H9 (cell line): Measurements from ENCODE around the gene NUP210L. TPM values are rescaled to one million over a fixed set of nuclear protein-coding genes. Genes with fewer than 3 reads are reported as not detected.

Experiments used
- DNase-seq: peaks from one replicate; pipeline ENCODE4 v3.0.0-alpha.2; 2017
- H2AFZ ChIP-seq: one replicate; pipeline ENCODE4 v1.6.1; 2013; ENCODE audit warnings: mild to moderate bottlenecking, low read length, control low read depth, moderate library complexity
- H2AK5ac ChIP-seq: 2 replicates; pipeline ENCODE4 v1.6.1; 2013; ENCODE audit warnings: low read length, control low read depth, mixed read lengths; ENCODE audit not compliant: insufficient read length
- H2BK120ac ChIP-seq: one replicate; pipeline ENCODE4 v1.6.1; 2013; ENCODE audit warnings: low read depth, mild to moderate bottlenecking, low read length, control low read depth, inconsistent platforms; ENCODE audit not compliant: poor library complexity, severe bottlenecking
- H2BK12ac ChIP-seq: 2 replicates; pipeline ENCODE4 v1.6.1; 2013; ENCODE audit warnings: low read length, control low read depth, mixed read lengths, low read depth; ENCODE audit not compliant: insufficient read length
- H2BK15ac ChIP-seq: 2 replicates; pipeline ENCODE4 v1.6.1; 2013; ENCODE audit warnings: low read depth, low read length, control low read depth
- H2BK20ac ChIP-seq: one replicate; pipeline ENCODE4 v1.6.1; 2013; ENCODE audit warnings: low read depth, mild to moderate bottlenecking, low read length, control low read depth, inconsistent platforms; ENCODE audit not compliant: poor library complexity, severe bottlenecking
- H2BK5ac ChIP-seq: 2 replicates; pipeline ENCODE4 v1.6.1; 2013; ENCODE audit warnings: low read length, control low read depth, mixed read lengths; ENCODE audit not compliant: insufficient read length
- H3K14ac ChIP-seq: 2 replicates; pipeline ENCODE4 v1.6.1; 2013; ENCODE audit warnings: low read length, control low read depth; ENCODE audit not compliant: insufficient read depth
- H3K18ac ChIP-seq: 2 replicates; pipeline ENCODE4 v1.6.1; 2013; ENCODE audit warnings: low read depth, mild to moderate bottlenecking, mixed read lengths, low read length, control low read depth; ENCODE audit not compliant: insufficient read length
- H3K23ac ChIP-seq: 2 replicates; pipeline ENCODE4 v1.6.1; 2013; ENCODE audit warnings: low read length, control low read depth, mixed read lengths, low read depth; ENCODE audit not compliant: insufficient read length
- H3K23me2 ChIP-seq: 2 replicates; pipeline ENCODE4 v1.6.1; 2013; ENCODE audit warnings: low read depth, mild to moderate bottlenecking, mixed read lengths, low read length, control low read depth; ENCODE audit not compliant: insufficient read length, poor library complexity, severe bottlenecking
- H3K27ac ChIP-seq: 2 replicates; pipeline ENCODE4 v1.5.1; 2013; ENCODE audit warnings: low read length, control low read depth, mixed read lengths, low read depth; ENCODE audit not compliant: insufficient read length
- H3K27me3 ChIP-seq: 2 replicates; pipeline ENCODE4 v1.6.1; 2013; ENCODE audit warnings: low read length, control low read depth, inconsistent platforms; ENCODE audit not compliant: insufficient read depth
- H3K4ac ChIP-seq: 2 replicates; pipeline ENCODE4 v1.6.1; 2013; ENCODE audit warnings: low read depth, mild to moderate bottlenecking, control low read depth, inconsistent platforms, low read length, moderate library complexity
- H3K4me1 ChIP-seq: 2 replicates; pipeline ENCODE4 v1.6.1; 2013; ENCODE audit warnings: low read length, control low read depth, inconsistent platforms; ENCODE audit not compliant: insufficient read depth
- H3K4me2 ChIP-seq: 2 replicates; pipeline ENCODE4 v1.6.1; 2013; ENCODE audit warnings: low read length, control low read depth, mixed read lengths; ENCODE audit not compliant: insufficient read length, insufficient read depth
- H3K56ac ChIP-seq: 2 replicates; pipeline ENCODE4 v1.6.1; 2013; ENCODE audit warnings: low read depth, mild to moderate bottlenecking, mixed read lengths, low read length, control low read depth; ENCODE audit not compliant: insufficient read length
- H3K79me1 ChIP-seq: 2 replicates; pipeline ENCODE4 v1.6.1; 2013; ENCODE audit warnings: low read depth, mild to moderate bottlenecking, moderate library complexity, low read length, control low read depth, inconsistent platforms; ENCODE audit not compliant: insufficient read depth, poor library complexity, severe bottlenecking
- H3K79me2 ChIP-seq: 2 replicates; pipeline ENCODE4 v1.6.1; 2013; ENCODE audit warnings: low read length, control low read depth, inconsistent platforms; ENCODE audit not compliant: insufficient read depth
- H3K9ac ChIP-seq: 2 replicates; pipeline ENCODE4 v1.6.1; 2013; ENCODE audit warnings: low read length, control low read depth, mixed read lengths; ENCODE audit not compliant: insufficient read length; ENCODE audit errors: extremely low read depth
- H3K9me3 ChIP-seq: one replicate; pipeline ENCODE4 v1.6.1; 2013; ENCODE audit warnings: low read depth, low read length, inconsistent platforms; ENCODE audit not compliant: control insufficient read depth
- H3T11ph ChIP-seq: one replicate; pipeline ENCODE4 v1.6.1; 2013; ENCODE audit warnings: mild to moderate bottlenecking, low read length, control low read depth, inconsistent platforms
- H4K20me1 ChIP-seq: one replicate; pipeline ENCODE4 v1.6.1; 2013; ENCODE audit not compliant: control insufficient read depth, insufficient read length, insufficient read depth
- H4K5ac ChIP-seq: 2 replicates; pipeline ENCODE4 v1.6.1; 2013; ENCODE audit warnings: low read depth, mild to moderate bottlenecking, mixed read lengths, low read length, control low read depth; ENCODE audit not compliant: insufficient read length
- H4K8ac ChIP-seq: replicated peaks from 2 replicates; pipeline ENCODE4 v1.6.1; 2013; ENCODE audit warnings: low read length, control low read depth, mixed read lengths, low read depth; ENCODE audit not compliant: insufficient read length
- H4K91ac ChIP-seq: 2 replicates; pipeline ENCODE4 v1.6.1; 2013; ENCODE audit warnings: low read depth, mild to moderate bottlenecking, moderate library complexity, mixed read lengths, low read length, control low read depth; ENCODE audit not compliant: insufficient read length
- H3K27ac Mint-ChIP-seq, 3 experiments: 2 replicates in 2 of 3; 3 replicates in 1 of 3; pipeline ENCODE4 v1.8.0; 2020 to 2021; ENCODE audit warnings: mixed read lengths in 3 of 3, mild to moderate bottlenecking in 1 of 3, moderate library complexity in 1 of 3
- H3K27me3 Mint-ChIP-seq: 2 replicates; pipeline ENCODE4 v1.8.0; 2021; ENCODE audit warnings: low read depth, mild to moderate bottlenecking, moderate library complexity, mixed read lengths
- H3K36me3 Mint-ChIP-seq, 3 experiments: 2 replicates in 2 of 3; 3 replicates in 1 of 3; pipeline ENCODE4 v1.8.0; 2020 to 2021; ENCODE audit warnings: low read depth in 3 of 3, mixed read lengths in 3 of 3; ENCODE audit not compliant: insufficient read depth in 1 of 3
- H3K4me1 Mint-ChIP-seq, 2 experiments: 2 replicates each; pipeline ENCODE4 v1.8.0; 2020; ENCODE audit warnings: mixed read lengths in 2 of 2
- H3K4me3 Mint-ChIP-seq, 2 experiments: 2 replicates in 1 of 2; 3 replicates in 1 of 2; pipeline ENCODE4 v1.8.0; 2020 to 2021; ENCODE audit warnings: mild to moderate bottlenecking in 2 of 2, mixed read lengths in 2 of 2, moderate library complexity in 1 of 2
- H3K9me3 Mint-ChIP-seq, 2 experiments: 2 replicates in 1 of 2; 3 replicates in 1 of 2; pipeline ENCODE4 v1.8.0; 2020; ENCODE audit warnings: mild to moderate bottlenecking in 2 of 2, mixed read lengths in 2 of 2, moderate library complexity in 1 of 2
- WGBS: extraction: QIAGEN DNeasy Blood & Tissue Kit; methylation state at CpG from one replicate; pipeline ENCODE4 v1.1.7; 2013; ENCODE audit warnings: missing lambda C conversion rate, low lambda C conversion rate, mixed read lengths; ENCODE audit not compliant: insufficient read length; ENCODE audit errors: extremely low coverage; 5-methylcytosine and 5-hydroxymethylcytosine counted together
- total RNA-seq: library from RNA; stranded (reverse); gene quantifications from 2 replicates; pipeline ENCODE4 v1.2.1, GENCODE V29; 2021
- TF ChIP-seq, protein P1 (sequence below): fragments of 200-600 bp; sonication (generic); conservative IDR thresholded peaks from 3 replicates; pipeline ENCODE4 v1.8.0; 2021; ENCODE audit warnings: antibody characterized with exemption, mild to moderate bottlenecking

NUP210L gene
- total RNA-seq, 1 experiment from 2014 or later = 0.04 TPM

DNA sequence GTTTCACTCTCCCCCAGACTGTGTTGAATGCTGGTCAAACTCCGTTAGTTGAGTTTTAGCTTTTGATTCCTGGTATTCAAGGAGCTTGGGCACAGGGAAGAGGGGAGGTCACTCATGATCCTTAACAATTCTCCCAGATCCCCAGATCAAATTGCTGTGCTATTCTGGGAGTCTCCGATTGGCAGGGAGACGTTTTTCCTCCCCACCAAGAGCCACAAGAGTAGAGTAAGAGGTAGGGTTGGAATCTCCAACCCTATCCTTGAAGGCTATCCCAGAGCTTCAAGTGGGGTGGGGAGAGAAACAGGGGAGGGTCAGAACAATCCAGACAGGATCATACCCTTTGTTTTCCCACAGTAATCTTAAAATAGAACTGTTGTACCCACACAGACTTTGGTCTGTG lies 37.6 kb upstream of the NUP210L start:
- H3K9me3 Mint-ChIP-seq = no peaks in the 10 kb centered on the region
- WGBS = no CpG with 5 or more reads among the region's 3 CpGs

More for the DNA sequence above, 37.6 kb upstream of the NUP210L start:
- H3K9ac ChIP-seq = no peak overlapping the region
- no peaks in the 10 kb centered on the region for H3K9me3 ChIP-seq
- no peak overlapping the region for H2BK12ac ChIP-seq
- H3K4me1 ChIP-seq = peaks cover 9% of the 10 kb centered on the region; the same call in 1 of the 2 replicates
- H2BK20ac ChIP-seq = no peak overlapping the region
- H3K27ac ChIP-seq = no peak overlapping the region
- no peak overlapping the region for H2BK120ac ChIP-seq
- H4K5ac ChIP-seq = no peak overlapping the region
- H2BK5ac ChIP-seq = no peak overlapping the region
- H3K18ac ChIP-seq = no peak overlapping the region
- no peak overlapping the region for H3K4ac ChIP-seq
- no peak overlapping the region for H3T11ph ChIP-seq
- H4K91ac ChIP-seq = no peak overlapping the region
- TF ChIP-seq, protein P1, sequence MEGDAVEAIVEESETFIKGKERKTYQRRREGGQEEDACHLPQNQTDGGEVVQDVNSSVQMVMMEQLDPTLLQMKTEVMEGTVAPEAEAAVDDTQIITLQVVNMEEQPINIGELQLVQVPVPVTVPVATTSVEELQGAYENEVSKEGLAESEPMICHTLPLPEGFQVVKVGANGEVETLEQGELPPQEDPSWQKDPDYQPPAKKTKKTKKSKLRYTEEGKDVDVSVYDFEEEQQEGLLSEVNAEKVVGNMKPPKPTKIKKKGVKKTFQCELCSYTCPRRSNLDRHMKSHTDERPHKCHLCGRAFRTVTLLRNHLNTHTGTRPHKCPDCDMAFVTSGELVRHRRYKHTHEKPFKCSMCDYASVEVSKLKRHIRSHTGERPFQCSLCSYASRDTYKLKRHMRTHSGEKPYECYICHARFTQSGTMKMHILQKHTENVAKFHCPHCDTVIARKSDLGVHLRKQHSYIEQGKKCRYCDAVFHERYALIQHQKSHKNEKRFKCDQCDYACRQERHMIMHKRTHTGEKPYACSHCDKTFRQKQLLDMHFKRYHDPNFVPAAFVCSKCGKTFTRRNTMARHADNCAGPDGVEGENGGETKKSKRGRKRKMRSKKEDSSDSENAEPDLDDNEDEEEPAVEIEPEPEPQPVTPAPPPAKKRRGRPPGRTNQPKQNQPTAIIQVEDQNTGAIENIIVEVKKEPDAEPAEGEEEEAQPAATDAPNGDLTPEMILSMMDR = no peak
- H2AFZ ChIP-seq = no peak overlapping the region
- no peak overlapping the region for H3K4me2 ChIP-seq
- no peak overlapping the region for H2AK5ac ChIP-seq
- no peak overlapping the region for H3K4me3 Mint-ChIP-seq
- H3K36me3 Mint-ChIP-seq = no peaks in the 10 kb centered on the region
- peaks cover 25 to 27% of the 10 kb centered on the region in 2 experiments for H3K4me1 Mint-ChIP-seq
- no peak overlapping the region for H3K23ac ChIP-seq
- H4K20me1 ChIP-seq = no peaks in the 10 kb centered on the region
- H3K23me2 ChIP-seq = no peaks in the 10 kb centered on the region
- no peak overlapping the region for H3K27ac Mint-ChIP-seq
- H3K56ac ChIP-seq = no peak overlapping the region
- peaks cover 5% of the 10 kb centered on the region; the same call in 1 of the 2 replicates for H3K27me3 Mint-ChIP-seq
- no peak overlapping the region for H3K14ac ChIP-seq
- DNase-seq = no peak
- no peak overlapping the region for H4K8ac ChIP-seq
- H3K27me3 ChIP-seq = no peaks in the 10 kb centered on the region; the same call in 1 of the 2 replicates
- no peaks in the 10 kb centered on the region for H3K79me2 ChIP-seq
- no peak overlapping the region for H2BK15ac ChIP-seq
- H3K79me1 ChIP-seq = no peaks in the 10 kb centered on the region
